ENCODE data around the gene RTP5. TPM values are rescaled to one million over a fixed set of nuclear protein-coding genes. Genes with fewer than 3 reads are reported as not detected.
A peak's percentile ranks its signal among the peaks of the same experiment; 100 is the strongest.

Gene RTP5
- polyA plus RNA-seq, 3 donors, result not detected

GRCh38 chr2:241843321-241844065 lies 26.0 kb upstream of the RTP5 start:
- no peak for DNase-seq (ENCODE audit: low read depth in 3 of 3, low spot score in 2 of 3)

DNA sequence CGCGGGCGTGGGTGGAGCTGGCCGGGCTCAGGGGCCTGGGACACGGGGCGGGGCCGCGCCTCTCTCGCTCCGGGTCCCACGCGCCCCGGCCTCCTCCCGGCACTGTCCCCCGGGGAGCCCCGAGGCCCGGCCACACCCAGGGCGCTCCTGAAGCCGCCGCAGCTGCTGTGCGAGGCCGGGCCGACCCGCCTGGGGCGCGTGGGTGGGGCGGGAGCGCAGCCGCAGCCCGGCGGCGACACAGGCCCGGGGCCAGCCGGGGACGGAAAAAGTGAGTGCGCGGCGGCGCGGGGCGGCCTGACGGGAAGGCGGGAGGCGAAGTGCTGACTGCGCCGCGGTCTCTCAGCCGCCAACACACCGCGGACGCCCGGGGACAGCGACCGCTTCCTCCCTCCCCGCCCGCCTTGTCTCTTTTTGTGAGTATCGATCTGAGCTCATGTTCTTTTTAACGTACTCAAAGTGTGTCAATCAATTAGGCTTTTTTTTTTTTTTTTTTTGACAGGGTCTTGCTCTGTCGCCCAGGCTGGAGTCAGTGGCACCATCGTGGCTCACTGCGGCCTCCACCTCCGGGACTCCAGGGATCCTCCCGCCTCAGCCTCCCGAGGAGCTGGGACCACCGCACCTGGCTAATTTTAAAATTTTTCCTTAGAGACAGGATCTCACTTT lies 25.3 kb upstream of the RTP5 start:
- DNase-seq (ENCODE audit: low read depth in 3 of 3, low spot score in 2 of 3), result peak in 2 of 3 donors; percentile 36 to 38

- no peak for DNase-seq (ENCODE audit: low read depth in 3 of 3, low spot score in 2 of 3)
Observed at GRCh38 chr2:241844831-241845578, 24.5 kb upstream of the RTP5 start.

DNA sequence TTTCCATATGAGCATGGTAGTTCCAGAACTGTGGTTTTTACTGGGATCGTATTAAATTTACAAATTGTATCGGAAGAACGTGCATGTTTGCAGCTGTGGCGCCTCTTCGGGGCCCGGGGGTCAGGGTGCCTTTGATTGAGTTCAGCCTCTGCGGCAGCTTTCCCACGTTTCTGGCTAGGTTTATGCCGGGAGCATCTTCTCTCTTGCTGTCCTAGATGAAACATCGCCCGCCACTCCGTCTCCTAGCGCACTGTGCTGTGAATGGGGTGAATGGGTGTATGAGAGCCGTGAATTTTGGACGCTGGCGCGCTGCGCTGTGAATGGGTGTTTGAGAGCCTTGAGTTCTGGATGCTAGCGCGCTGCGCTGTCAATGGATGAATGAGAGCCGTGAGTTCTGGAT lies 23.1 kb upstream of the RTP5 start:
- no peak for DNase-seq (ENCODE audit: low read depth in 3 of 3, low spot score in 2 of 3)

- DNase-seq (ENCODE audit: low read depth in 3 of 3, low spot score in 2 of 3), result no peak
Observed at GRCh38 chr2:241848761-241849615, 20.5 kb upstream of the RTP5 start.

GRCh38 chr2:241849616-241850543 lies 19.6 kb upstream of the RTP5 start:
- DNase-seq (ENCODE audit: low read depth in 3 of 3, low spot score in 2 of 3), result no peak

DNA sequence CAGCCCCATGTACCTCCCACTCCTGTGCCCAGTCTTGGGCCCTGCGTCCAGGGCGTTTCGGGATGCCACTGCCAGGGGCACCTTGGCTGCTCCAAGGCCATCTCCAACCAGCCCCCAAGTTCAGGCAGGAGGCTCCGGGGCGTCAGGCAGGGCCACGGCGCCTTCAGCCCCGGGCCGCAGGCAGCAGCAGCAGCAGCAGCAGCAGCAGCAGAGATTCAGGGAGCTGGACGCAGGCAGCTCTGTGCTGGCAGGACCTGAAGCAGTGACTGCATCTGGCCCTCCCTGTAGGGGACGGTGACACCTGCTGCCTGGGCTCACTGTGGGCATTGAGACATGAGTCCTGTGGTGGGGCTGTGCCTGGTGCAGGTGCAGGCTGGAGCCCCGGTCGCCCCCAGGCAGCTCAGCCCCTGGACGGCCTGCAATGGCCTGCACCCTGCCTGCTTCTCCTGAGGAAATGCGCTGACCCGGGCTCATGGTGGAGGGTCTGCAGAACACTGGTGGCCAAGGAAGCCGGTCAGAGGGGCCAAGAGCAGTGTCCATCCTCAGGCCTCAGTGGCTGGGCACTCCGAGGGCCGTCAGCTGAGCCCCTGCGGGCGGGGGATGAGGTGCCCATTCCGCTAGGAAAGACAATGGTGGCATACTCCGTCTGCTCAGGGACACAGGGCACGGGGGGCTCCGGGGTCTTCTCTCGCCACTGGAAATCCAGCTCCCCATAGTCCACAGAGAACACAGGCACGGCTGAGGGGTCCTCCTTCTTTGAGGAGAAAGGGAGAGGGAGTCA lies 18.8 kb upstream of the RTP5 start:
- DNase-seq (ENCODE audit: low read depth in 3 of 3, low spot score in 2 of 3), result no peak

DNA sequence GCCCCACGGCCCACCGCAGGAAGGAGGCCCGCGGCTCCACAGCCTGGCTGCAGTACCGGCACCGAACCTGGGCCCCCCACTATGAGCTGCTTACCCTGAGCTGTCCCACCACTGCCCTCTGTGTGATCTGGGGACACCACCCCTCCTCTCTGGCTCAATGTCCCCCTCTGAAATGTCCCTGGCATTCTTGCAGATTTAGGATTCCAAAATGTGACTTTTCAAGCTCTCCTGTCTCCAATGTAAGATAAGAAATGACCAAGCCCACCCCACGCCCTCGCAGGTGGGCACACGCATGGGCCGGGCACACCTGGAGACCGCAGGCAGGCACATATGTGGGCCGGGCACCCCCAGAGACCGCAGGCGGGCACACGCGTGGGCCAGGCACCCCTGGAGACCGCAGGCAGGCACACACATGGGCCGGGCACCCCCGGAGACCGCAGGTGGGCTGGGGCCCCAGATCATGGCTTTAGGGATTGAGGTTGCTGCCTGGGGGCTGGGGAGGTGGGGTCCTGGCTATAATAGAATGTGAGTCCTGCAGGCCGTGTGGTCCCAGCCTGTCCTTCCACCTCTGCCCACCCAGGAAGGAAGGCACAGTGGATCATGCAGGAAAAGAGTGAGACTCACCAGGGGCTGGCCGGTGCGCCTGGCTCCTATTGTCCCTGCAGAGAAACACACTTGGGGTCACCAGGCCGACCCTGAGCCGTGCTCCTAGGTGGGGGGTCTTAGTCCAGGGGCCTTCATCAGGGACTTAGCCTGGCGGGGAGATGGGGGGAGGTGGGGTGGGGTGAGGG lies 18.0 kb upstream of the RTP5 start:
- no peak for DNase-seq (ENCODE audit: low read depth in 3 of 3, low spot score in 2 of 3)

GRCh38 chr2:241852116-241852980 lies 17.2 kb upstream of the RTP5 start:
- DNase-seq (ENCODE audit: low read depth in 3 of 3, low spot score in 2 of 3), result no peak

GRCh38 chr2:241852981-241853631 lies 16.4 kb upstream of the RTP5 start:
- no peak for DNase-seq (ENCODE audit: low read depth in 3 of 3, low spot score in 2 of 3)

DNA sequence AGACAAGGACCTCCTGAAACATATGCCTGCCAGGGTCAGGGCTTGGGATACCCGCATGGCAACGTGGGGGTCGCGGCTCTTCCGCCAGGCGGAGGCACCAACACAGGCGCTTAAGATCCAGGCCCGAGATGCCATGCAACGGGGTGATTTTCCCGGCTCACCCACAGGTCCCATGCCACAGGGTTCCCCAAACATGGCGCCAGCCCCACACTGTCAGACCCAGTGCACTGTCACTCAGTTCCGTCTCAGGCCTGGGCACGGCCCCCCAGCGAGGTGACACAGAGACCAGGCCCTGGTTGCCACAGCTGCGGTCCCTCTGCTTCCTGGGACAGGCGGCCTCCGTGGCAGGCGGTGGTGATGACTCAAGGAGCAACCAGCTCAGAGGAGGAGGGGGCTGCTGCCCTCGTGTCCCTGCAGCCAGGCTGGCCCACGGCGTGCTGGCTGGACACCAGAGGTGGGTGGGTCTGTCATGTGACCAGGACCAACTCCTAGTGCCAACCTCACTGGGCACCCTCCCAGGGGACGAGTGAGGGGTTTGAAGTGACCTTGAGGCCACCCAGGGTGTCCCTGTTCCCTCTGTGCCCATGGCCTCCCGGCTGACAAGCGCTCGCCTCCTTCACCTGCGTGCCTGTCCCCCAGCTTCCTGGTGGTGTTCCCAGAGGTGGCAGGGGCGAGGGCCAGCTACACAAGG lies 15.7 kb upstream of the RTP5 start:
- no peak for DNase-seq (ENCODE audit: low read depth in 3 of 3, low spot score in 2 of 3)

DNA sequence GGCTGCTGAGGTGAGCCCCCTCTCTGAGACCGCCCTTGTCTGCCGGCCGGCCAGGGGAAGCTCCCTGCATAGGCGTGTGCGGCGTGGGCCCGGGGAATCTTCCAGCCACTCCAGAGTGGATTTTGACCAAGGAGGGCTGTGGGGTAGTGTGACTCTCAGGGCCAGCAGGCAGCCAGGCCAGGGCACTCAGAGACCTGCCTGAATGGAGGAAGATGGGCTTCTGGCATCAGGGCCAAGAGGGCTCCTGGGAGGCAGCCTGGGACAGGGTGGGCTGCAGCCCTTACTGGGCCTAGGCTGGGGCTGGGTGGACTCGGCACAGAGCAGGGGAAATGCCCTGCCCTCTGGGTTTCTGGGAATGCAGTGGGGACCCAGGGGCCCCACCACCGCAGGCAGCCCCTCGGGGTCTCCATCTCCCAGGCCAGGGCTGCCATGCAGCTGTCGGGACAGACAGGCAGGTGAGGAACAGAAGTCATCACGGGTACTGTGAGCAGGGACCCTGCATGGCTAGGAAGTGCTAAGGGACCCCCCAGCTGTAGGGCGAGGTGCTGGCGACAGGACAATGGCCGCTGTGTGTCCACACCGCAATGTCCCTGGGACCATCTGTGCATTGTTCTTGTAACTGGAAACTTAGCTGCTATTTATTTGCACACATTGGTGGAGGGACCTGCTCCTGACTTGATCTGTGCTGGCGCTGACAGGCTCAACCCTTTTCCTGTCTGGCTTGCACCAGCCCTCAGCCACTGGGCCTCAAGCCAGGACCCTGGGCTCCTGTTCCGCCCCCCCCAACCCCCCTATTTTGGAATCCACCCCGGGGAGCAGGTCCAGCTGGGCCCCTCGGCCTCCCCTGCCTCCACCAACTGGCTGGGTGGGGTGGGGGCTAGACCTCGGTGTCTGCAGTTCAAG lies 14.9 kb upstream of the RTP5 start:
- DNase-seq (ENCODE audit: low read depth in 3 of 3, low spot score in 2 of 3), result no peak

DNA sequence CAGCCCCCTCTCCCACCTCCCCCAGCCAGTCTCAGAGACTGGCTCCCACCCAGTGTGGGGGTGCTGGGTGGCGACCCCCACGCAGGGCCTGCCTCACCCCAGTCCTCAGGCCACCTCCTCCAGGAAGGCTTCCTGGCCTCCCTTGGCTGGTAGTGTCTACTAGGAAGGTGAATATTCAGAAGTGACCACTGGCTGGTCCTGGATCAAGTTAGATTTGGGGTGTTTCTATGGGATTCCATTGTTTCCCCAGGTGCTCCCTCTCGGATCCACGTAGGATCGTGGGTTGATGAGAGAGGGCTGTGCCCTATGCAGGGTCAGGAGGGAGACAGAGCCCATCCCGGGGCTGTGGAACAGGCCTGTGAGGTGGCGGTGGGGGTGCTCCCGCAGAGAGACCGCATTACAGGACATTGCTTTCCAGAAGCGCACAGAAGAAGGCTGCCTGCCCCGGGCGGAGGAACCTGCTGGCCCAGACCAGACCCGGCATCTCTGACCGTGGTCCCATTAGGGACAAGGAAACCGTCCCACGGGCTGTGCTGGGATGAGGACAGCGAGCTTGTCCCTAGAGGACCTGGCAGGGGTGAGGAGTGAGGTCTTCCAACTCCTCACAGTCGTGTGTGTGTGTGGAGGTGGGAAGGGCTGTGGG lies 14.2 kb upstream of the RTP5 start:
- no peak for DNase-seq (ENCODE audit: low read depth in 3 of 3, low spot score in 2 of 3)

GRCh38 chr2:241855888-241856422 lies 13.6 kb upstream of the RTP5 start:
- no peak for DNase-seq (ENCODE audit: low read depth in 3 of 3, low spot score in 2 of 3)

Data from right renal cortex interstitium (tissue), 3 donors.